Measurements from ENCODE around the gene STPG1. TPM values are rescaled to one million over a fixed set of nuclear protein-coding genes. Genes with fewer than 3 reads are reported as not detected.

The STPG1 gene
- total RNA-seq: 4.7 TPM

GRCh38 chr1:24413350-24414163 is at the start of gene STPG1:
STPG1 (minus strand) TSS chr1:24413782; CDS start chr1:24401388, 12,394 bp downstream.

GRCh38 chr1:24415334-24415909 is 1.8 kb upstream of the STPG1 start, which contains the start of gene NIPAL3:
NIPAL3 (plus strand) TSS chr1:24415802; CDS start chr1:24419548, 3,746 bp downstream.

GRCh38 chr1:24319312-24319863 is 94.2 kb downstream of the STPG1 start, which contains the start of gene GRHL3:
GRHL3 (plus strand) TSS chr1:24319357; CDS start chr1:24319552, 195 bp downstream.

Other genes starting within 250 kb of the STPG1 start
- gene IFNLR1, start 226.5 kb downstream of the STPG1 start, total RNA-seq: 1.6 TPM
- 0.55 TPM for gene GRHL3, start 94.4 kb downstream of the STPG1 start, total RNA-seq
- 41.6 TPM for gene NIPAL3, start 2.0 kb upstream of the STPG1 start, total RNA-seq
- 15.1 TPM for gene RCAN3, start 89.1 kb upstream of the STPG1 start, total RNA-seq
- gene NCMAP, start 142.3 kb upstream of the STPG1 start, total RNA-seq: 2.1 TPM
- gene SRRM1, start 229.5 kb upstream of the STPG1 start, total RNA-seq: 119 TPM

Data from camera-type eye (tissue), 1 donor.